OCI-M1 (cell line): ENCODE results near the gene SUFU.

Experiments
- DNase-seq: peaks from one replicate; lab custom pipeline; 2025; lab: John Stamatoyannopoulos, UW

The SUFU gene

DNA sequence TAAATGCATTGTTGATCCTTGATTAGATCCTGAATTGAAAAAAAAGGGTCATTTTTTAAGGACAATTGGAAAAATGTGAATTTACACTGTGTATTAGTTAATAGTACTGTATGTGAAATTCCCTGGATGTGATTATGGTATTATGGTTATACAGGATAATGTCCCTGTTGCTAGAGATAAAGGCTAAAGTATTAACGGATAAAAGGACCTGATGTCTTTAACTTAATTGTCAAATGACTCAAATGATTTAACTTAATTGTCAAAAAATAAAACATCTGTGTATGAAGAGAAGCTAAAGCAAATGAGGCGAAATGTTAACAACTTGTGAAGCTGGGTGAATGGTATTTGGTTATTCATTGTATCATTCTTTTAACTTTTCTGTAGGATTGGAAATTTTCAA, 48.8 kb downstream of the SUFU start:
- no peak for DNase-seq

GRCh38 chr10:102553771-102554170, 50.0 kb downstream of the SUFU start:
- DNase-seq: no peak

DNA sequence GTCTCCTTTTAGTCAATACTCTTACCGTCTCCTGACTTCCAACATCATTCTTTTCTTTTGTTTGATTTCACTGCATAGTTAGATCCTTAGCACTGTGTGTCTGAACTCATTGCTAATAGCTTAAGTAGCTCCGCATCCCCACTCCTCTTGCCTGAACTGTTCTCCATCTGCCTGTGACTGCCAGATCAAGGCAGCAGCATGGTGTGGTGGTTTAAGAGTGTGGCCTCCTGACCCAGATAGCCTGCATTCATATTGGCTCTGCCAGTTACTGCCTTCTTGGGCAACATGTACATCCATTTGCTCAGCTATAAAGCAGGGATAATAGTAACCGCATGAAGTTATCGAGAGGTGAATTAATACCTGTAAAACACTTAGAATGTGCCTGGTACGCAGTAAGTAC, 50.8 kb downstream of the SUFU start:
- no peak for DNase-seq

DNA sequence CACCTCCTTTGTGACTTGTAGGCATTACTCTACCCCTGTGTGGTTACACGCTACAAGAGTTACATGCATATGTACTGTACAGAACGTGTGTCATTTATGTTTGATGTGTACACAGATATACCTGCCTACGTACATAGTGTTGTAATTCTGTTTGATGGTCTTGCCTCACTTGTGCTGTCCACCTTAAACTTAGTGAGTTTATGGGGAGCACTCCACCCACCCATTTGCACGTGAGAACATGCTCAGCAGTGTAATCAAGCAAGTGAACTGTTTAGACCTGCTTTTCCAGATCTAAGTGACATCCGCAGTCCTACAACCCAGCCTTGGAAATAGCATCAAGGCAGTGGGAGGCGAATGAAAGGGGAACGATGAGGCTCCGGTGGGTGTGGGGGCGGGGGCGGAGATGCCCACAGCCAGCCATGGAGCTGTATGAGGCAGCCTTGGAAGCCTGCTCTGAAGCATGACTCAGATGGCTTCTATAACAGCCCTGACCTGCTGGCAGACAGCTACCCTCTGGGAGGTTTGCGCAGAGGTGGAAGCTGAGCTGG, 52.1 kb downstream of the SUFU start:
- DNase-seq: no peak

GRCh38 chr10:102557569-102557968, 53.8 kb downstream of the SUFU start:
- DNase-seq: no peak

GRCh38 chr10:102559764-102560163, 56.0 kb downstream of the SUFU start:
- DNase-seq: no peak

GRCh38 chr10:102564209-102564834, 60.5 kb downstream of the SUFU start:
- no peak for DNase-seq

GRCh38 chr10:102565793-102566192, 62.0 kb downstream of the SUFU start:
- no peak for DNase-seq

DNA sequence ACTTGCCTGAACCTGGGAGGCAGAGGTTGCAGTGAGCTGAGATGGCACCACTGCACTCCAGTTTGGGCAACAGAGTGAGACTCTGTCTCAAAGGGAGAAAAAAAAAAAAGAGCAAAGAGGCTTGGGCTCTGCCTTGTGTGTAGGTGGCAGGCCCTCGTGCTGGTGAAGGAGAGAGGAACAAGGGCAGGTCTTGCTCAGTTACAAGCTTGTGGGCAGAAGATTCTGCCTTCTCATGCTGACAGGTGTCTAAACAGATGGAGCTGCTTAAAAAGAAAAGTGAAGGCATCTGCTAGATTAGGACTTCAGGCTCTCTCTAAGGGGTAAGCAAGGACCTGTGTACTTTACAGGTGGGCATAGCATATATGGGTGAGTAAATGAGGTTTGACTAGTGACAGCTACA, 75.0 kb downstream of the SUFU start:
- DNase-seq: no peak

DNA sequence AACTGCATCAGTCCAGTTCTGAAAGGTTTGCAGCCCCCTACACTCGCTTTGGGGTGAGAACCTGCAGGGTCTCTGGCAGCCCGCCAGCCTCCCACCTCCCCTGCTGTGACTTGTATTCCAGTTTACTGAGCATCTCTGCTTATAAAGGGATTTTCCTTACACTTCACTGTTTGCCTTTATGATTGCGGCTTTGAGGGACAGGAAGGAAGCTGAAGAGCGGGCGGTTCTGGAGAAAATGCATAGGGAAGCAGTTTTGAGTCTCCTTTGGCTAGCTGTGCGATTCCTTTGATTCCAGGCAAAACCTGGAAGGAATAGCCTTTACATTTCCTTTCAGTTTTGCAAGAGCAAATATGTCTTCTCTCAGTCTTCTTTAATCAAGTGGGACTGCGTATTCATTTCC, 75.6 kb downstream of the SUFU start:
- no peak for DNase-seq

GRCh38 chr10:102580230-102580629, 76.5 kb downstream of the SUFU start:
- peak; percentile 20 for DNase-seq

GRCh38 chr10:102581401-102581800, 77.6 kb downstream of the SUFU start:
- no peak for DNase-seq

GRCh38 chr10:102581981-102582580, 78.3 kb downstream of the SUFU start:
- no peak for DNase-seq

GRCh38 chr10:102583435-102584417, 80.0 kb downstream of the SUFU start:
- peak; percentile 94 for DNase-seq

GRCh38 chr10:102585026-102585425, 81.3 kb downstream of the SUFU start:
- no peak for DNase-seq

GRCh38 chr10:102586858-102587257, 83.1 kb downstream of the SUFU start:
- no peak for DNase-seq

GRCh38 chr10:102588875-102589274, 85.1 kb downstream of the SUFU start:
- DNase-seq: no peak

DNA sequence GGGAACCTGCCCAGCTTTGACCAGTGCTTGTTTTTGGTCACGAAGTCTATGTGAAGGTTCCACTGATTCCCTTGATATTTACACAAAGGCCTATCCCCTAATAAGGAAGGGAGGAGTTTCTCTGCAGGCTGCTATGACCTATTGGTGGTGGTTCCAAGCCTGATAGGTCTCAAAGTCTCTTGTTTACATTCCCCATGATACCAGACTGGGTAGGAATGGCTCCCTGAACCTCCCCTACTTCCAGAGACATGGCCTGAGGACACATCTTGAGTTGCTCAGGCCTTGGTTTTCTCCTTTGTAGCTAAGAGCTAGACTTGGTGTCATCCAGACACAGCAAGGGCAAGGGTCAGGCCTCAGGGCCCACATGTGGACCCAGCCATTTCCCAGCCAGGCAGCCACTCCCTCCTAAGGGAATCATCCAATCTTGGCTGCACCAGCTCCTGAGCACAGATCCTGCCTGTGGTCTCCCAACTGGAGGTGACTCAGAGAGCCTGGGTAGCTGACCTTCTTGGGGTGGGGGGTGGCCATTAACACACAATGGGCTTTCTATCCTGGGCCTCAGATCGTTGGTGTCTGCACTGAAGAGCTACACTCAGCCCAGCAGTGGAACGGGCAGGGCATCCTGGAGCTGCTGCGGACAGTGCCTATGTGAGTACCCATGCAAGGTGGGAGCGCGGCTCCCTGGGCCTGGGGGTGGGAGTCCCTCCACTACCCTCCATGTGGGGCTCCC, 89.5 kb downstream of the SUFU start:
- no peak for DNase-seq

DNA sequence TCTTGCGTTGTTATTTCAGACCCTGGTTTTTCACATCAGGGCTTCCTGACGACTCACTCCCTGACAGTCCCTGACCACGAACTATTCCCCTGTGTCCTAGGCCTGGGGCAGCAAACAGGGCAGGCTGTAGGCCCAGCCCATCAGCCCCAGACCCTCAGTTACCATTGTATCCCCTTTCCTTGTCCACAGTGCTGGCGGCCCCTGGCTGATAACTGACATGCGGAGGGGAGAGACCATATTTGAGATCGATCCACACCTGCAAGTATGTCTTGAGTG, 90.0 kb downstream of the SUFU start:
- no peak for DNase-seq

DNA sequence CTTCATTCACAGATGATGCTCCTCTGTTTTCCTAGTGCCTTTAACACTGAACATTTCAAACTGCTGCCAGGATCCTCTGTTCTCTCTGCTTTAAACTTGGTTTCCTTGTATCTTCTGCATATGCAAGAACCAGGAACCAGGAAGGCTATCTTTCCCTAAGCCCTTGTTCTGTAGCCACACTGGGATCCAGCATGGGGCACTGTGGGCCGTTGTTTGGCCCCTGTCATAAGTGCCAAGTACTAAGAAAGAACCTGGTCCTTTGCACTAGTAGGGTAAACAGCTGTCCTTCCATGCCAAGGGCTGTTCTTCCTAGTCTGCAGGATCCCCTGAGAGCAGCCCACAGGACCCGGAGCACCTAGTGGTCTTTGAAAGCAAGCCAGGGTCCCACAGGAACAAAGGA, 91.5 kb downstream of the SUFU start:
- no peak for DNase-seq

DNA sequence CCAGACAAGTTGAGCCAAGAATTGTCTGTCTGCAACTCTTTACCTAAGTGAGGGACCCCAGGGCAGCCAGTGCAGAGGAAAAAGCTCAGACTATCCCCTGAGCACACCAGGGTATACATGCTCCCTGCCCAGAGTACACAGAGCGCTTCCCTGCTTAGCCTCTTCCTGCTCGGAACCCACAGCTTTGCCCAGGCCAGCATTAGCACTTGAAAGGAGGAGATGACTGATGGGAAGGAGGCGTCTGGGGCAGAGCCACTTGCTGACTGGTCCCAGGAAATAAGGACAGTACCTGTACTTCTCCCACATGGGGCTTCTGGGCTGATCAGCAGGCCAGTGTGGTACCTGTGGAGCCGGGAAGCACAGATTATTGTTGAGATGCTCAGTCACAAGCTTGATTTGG, 92.1 kb downstream of the SUFU start:
- no peak for DNase-seq

GRCh38 chr10:102596506-102596971, 92.8 kb downstream of the SUFU start:
- DNase-seq: peak; percentile 74
